Esophagus squamous epithelium (tissue), 4 donors: ENCODE results near the gene PADI6.

Experiments used
- CTCF ChIP-seq, 6 experiments: fragments of 450-650 bp in 4 of 6; fragments of 200-600 bp in 2 of 6; sonication (generic) in 2 of 6; IDR thresholded peaks; one replicate each; pipeline ENCODE4 v1.5.1; 2016 to 2019; ENCODE audit warnings: antibody characterized with exemption in 6 of 6, mild to moderate bottlenecking in 4 of 6, moderate library complexity in 4 of 6
- POLR2A ChIP-seq, 4 donors: fragments of 450-650 bp; IDR thresholded peaks; one replicate each; pipeline ENCODE4 v1.6.1; 2017; ENCODE audit warnings: antibody characterized with exemption in 4 of 4, mild to moderate bottlenecking in 4 of 4, moderate library complexity in 3 of 4

- TF ChIP-seq CTCF (IDR thresholded peaks at IDR 0.05) (no peak), POLR2A (IDR thresholded peaks at IDR 0.05) (no peak)
These were observed 68.8 kb downstream of the PADI6 start for GRCh38 chr1:17440827-17441168.
